ENCODE results near the gene CMTM8.
A peak's percentile ranks its signal among the peaks of the same experiment; 100 is the strongest.

The CMTM8 gene

GRCh38 chr3:32337505-32337904 lies 99.0 kb downstream of the CMTM8 start:
- TF ChIP-seq CTCF (IDR thresholded peaks at IDR 0.05; ENCODE audit: low read depth, low read length) (no peak), EZH2phosphoT487 (IDR thresholded peaks at IDR 0.05; ENCODE audit: low read depth) (no peak)
- Histone ChIP-seq H3K27me3 (ENCODE audit: low read depth, low read length) (no peaks in the 10 kb centered on the region), H3K36me3 (replicated peaks; ENCODE audit: low read depth, low read length) (no peaks in the 10 kb centered on the region), H4K20me1 (ENCODE audit: insufficient read depth, low read length) (no peaks in the 10 kb centered on the region), H3K4me3 (ENCODE audit: low read length) (no peak overlapping the region), H3K79me2 (ENCODE audit: low read length) (no peaks in the 10 kb centered on the region), H3K4me1 (ENCODE audit: low read length) (peaks cover 6% of the 10 kb centered on the region), H3K4me2 (ENCODE audit: low read length) (no peak overlapping the region), H3K9me3 (ENCODE audit: insufficient read depth, low read length) (no peaks in the 10 kb centered on the region), H3K27ac (ENCODE audit: low read length) (no peak overlapping the region), H2AFZ (ENCODE audit: low read depth, low read length) (no peak overlapping the region), H3K9ac (ENCODE audit: low read length) (no peak overlapping the region)

GRCh38 chr3:32340039-32340438 lies 101.6 kb downstream of the CMTM8 start:
- H3K27ac ChIP-seq (ENCODE audit: low read length), result no peak overlapping the region
- H3K4me3 ChIP-seq (ENCODE audit: low read length), result no peak overlapping the region
- H3K4me2 ChIP-seq (ENCODE audit: low read length), result no peak overlapping the region
- H3K79me2 ChIP-seq (ENCODE audit: low read length), result no peaks in the 10 kb centered on the region
- peaks cover 6% of the 10 kb centered on the region for H3K4me1 ChIP-seq (ENCODE audit: low read length)
- no peak overlapping the region for H3K9ac ChIP-seq (ENCODE audit: low read length)
- TF ChIP-seq EZH2phosphoT487 (IDR thresholded peaks at IDR 0.05; ENCODE audit: low read depth), result no peak
- TF ChIP-seq CTCF (IDR thresholded peaks at IDR 0.05; ENCODE audit: low read depth, low read length), result peak; percentile 78
- H3K36me3 ChIP-seq (replicated peaks; ENCODE audit: low read depth, low read length), result no peaks in the 10 kb centered on the region
- no peak overlapping the region for H2AFZ ChIP-seq (ENCODE audit: low read depth, low read length)
- H4K20me1 ChIP-seq (ENCODE audit: insufficient read depth, low read length), result no peaks in the 10 kb centered on the region
- H3K27me3 ChIP-seq (ENCODE audit: low read depth, low read length), result no peaks in the 10 kb centered on the region
- H3K9me3 ChIP-seq (ENCODE audit: insufficient read depth, low read length), result no peaks in the 10 kb centered on the region

GRCh38 chr3:32340611-32341365 lies 102.3 kb downstream of the CMTM8 start:
- no peaks in the 10 kb centered on the region for H3K9me3 ChIP-seq (ENCODE audit: insufficient read depth, low read length)
- H4K20me1 ChIP-seq (ENCODE audit: insufficient read depth, low read length), result no peaks in the 10 kb centered on the region
- no peak overlapping the region for H3K4me3 ChIP-seq (ENCODE audit: low read length)
- H3K27ac ChIP-seq (ENCODE audit: low read length), result no peak overlapping the region
- peaks cover 6% of the 10 kb centered on the region for H3K4me1 ChIP-seq (ENCODE audit: low read length)
- no peak overlapping the region for H2AFZ ChIP-seq (ENCODE audit: low read depth, low read length)
- H3K36me3 ChIP-seq (replicated peaks; ENCODE audit: low read depth, low read length), result no peaks in the 10 kb centered on the region
- H3K4me2 ChIP-seq (ENCODE audit: low read length), result no peak overlapping the region
- H3K27me3 ChIP-seq (ENCODE audit: low read depth, low read length), result no peaks in the 10 kb centered on the region
- H3K9ac ChIP-seq (ENCODE audit: low read length), result no peak overlapping the region
- TF ChIP-seq EZH2phosphoT487 (IDR thresholded peaks at IDR 0.05; ENCODE audit: low read depth) (no peak), CTCF (IDR thresholded peaks at IDR 0.05; ENCODE audit: low read depth, low read length) (peak; percentile 52)
- H3K79me2 ChIP-seq (ENCODE audit: low read length), result no peaks in the 10 kb centered on the region

- Histone ChIP-seq H3K36me3 (replicated peaks; ENCODE audit: low read depth, low read length) (no peaks in the 10 kb centered on the region), H3K9ac (ENCODE audit: low read length) (no peak overlapping the region), H3K4me2 (ENCODE audit: low read length) (no peak overlapping the region), H3K9me3 (ENCODE audit: insufficient read depth, low read length) (no peaks in the 10 kb centered on the region), H3K27me3 (ENCODE audit: low read depth, low read length) (no peaks in the 10 kb centered on the region), H4K20me1 (ENCODE audit: insufficient read depth, low read length) (no peaks in the 10 kb centered on the region), H3K27ac (ENCODE audit: low read length) (no peak overlapping the region), H3K79me2 (ENCODE audit: low read length) (no peaks in the 10 kb centered on the region), H3K4me3 (ENCODE audit: low read length) (no peak overlapping the region), H2AFZ (ENCODE audit: low read depth, low read length) (no peak overlapping the region), H3K4me1 (ENCODE audit: low read length) (no peaks in the 10 kb centered on the region)
- TF ChIP-seq EZH2phosphoT487 (IDR thresholded peaks at IDR 0.05; ENCODE audit: low read depth) (no peak), CTCF (IDR thresholded peaks at IDR 0.05; ENCODE audit: low read depth, low read length) (no peak)
These were observed 109.1 kb downstream of the CMTM8 start for GRCh38 chr3:32347343-32348125.

Data from OCI-LY3 (cell line).